K562 (cell line): ENCODE measurements around the gene COL4A1. TPM values are rescaled to one million over a fixed set of nuclear protein-coding genes. Genes with fewer than 3 reads are reported as not detected.

Experiments used
- FOS ChIP-seq: IDR thresholded peaks from 3 replicates; pipeline ENCODE4 v1.6.1; 2011; ENCODE audit not compliant: insufficient read length; ENCODE audit errors: extremely low read depth
- HIVEP1 ChIP-seq: fragments of 250-450 bp; sonication (Bioruptor Pico); IDR thresholded peaks from 2 replicates; pipeline ENCODE4 v1.4.0; 2020; ENCODE audit warnings: mild to moderate bottlenecking
- KAT7 ChIP-seq: sonication (generic); formaldehyde crosslinking; IDR thresholded peaks from 2 replicates; pipeline ENCODE4 v1.8.0; 2022; ENCODE audit warnings: missing genetic modification reagents, mild to moderate bottlenecking, borderline replicate concordance
- NFRKB ChIP-seq: fragments of 450-650 bp; IDR thresholded peaks from 2 replicates; pipeline ENCODE4 v1.6.1; 2016; ENCODE audit warnings: low read depth
- PRPF4 ChIP-seq: fragments of 200-400 bp; formaldehyde crosslinking; IDR thresholded peaks from one replicate; pipeline ENCODE4 v1.6.1; 2017; ENCODE audit warnings: low read length, low read depth, mild to moderate bottlenecking; ENCODE audit not compliant: insufficient read depth, poor library complexity, severe bottlenecking
- THAP7 ChIP-seq: fragments of 250-450 bp; sonication (Bioruptor Pico); IDR thresholded peaks from 2 replicates; pipeline ENCODE4 v1.5.0; 2021
- ZNF764 ChIP-seq: fragments of 250-450 bp; sonication (Bioruptor Pico); IDR thresholded peaks from 2 replicates; pipeline ENCODE4 v1.4.0; 2020; ENCODE audit warnings: low read depth, mild to moderate bottlenecking, moderate library complexity
- polyA plus RNA-seq, 8 experiments: library from polyadenylated mRNA; depleted of rRNA in 4 of 8; stranded (reverse) in 5 of 8; unstranded in 3 of 8; fragments of >200 nt; fragmentation: Nextera tagmentation in 2 of 8; fragmentation: Illumina TruSeq in 1 of 8; extraction: Ambion mirVana in 2 of 8; extraction: Trizol in 1 of 8; gene quantifications; 2 replicates each; pipeline versions ENCODE4 v1.2.1 to v1.2.3, GENCODE V29; 2011 to 2014; ENCODE audit warnings: inconsistent platforms in 1 of 8, missing spikeins in 1 of 8
- total RNA-seq, 7 experiments: library from RNA; depleted of rRNA in 6 of 7; stranded (reverse); fragments of >200 nt in 6 of 7; fragmentation: Illumina TruSeq in 2 of 7; extraction: Trizol in 2 of 7; gene quantifications; 2 replicates each; pipeline versions ENCODE4 v1.2.1 to v1.2.3, GENCODE V29; 2011 to 2021; ENCODE audit warnings: low replicate concordance in 1 of 7
- TF ChIP-seq, protein P1 (sequence below): fragments of 450-650 bp; IDR thresholded peaks from 2 replicates; pipeline ENCODE4 v1.6.1; 2018; ENCODE audit not compliant: partially characterized antibody
- TF ChIP-seq, protein P2 (sequence below): sonication (generic); formaldehyde crosslinking; IDR thresholded peaks from 2 replicates; pipeline ENCODE4 v1.4.0; 2020; ENCODE audit warnings: mild to moderate bottlenecking, missing genetic modification reagents

COL4A1 gene
- total and polyA plus RNA-seq, 9 of the 15 experiments (the other 6 are each of a cell fraction or from before 2014, with no cell fraction given): 0.35 TPM; not detected in 8

DNA sequence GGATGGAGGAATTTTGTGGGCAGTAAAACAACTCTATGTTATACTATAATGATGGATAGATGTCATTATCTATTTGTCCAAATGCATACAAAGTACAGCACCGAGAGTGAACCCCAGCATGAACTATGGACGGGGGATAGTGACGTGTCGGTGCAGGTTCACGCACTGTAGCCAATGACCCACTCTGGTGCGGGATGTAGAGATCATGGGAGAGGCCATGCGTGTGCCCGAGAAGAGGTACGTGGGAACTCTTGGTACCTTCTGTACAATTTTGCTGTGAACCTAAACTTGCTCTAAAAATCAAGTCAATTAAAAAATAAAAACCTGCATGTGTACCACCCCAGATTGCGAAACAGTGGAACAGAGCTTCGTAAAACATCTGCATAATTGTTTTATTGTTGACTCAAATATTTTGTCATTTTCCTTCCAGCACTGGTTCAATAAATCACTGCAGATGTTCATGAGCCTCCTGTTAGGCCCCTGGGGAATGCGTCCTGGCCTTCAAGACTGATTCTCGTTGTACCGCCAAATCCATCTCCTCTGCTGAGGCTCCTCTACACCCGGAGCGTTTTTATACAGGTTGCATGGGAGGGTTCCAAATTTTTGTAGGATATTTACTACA, 30.9 kb downstream of the COL4A1 start (continued):
- TF ChIP-seq, protein P1, sequence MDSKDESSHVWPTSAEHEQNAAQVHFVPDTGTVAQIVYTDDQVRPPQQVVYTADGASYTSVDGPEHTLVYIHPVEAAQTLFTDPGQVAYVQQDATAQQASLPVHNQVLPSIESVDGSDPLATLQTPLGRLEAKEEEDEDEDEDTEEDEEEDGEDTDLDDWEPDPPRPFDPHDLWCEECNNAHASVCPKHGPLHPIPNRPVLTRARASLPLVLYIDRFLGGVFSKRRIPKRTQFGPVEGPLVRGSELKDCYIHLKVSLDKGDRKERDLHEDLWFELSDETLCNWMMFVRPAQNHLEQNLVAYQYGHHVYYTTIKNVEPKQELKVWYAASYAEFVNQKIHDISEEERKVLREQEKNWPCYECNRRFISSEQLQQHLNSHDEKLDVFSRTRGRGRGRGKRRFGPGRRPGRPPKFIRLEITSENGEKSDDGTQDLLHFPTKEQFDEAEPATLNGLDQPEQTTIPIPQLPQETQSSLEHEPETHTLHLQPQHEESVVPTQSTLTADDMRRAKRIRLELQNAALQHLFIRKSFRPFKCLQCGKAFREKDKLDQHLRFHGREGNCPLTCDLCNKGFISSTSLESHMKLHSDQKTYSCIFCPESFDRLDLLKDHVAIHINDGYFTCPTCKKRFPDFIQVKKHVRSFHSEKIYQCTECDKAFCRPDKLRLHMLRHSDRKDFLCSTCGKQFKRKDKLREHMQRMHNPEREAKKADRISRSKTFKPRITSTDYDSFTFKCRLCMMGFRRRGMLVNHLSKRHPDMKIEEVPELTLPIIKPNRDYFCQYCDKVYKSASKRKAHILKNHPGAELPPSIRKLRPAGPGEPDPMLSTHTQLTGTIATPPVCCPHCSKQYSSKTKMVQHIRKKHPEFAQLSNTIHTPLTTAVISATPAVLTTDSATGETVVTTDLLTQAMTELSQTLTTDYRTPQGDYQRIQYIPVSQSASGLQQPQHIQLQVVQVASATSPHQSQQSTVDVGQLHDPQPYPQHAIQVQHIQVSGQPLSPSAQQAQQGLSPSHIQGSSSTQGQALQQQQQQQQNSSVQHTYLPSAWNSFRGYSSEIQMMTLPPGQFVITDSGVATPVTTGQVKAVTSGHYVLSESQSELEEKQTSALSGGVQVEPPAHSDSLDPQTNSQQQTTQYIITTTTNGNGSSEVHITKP: no peak
- TF ChIP-seq, protein P2, sequence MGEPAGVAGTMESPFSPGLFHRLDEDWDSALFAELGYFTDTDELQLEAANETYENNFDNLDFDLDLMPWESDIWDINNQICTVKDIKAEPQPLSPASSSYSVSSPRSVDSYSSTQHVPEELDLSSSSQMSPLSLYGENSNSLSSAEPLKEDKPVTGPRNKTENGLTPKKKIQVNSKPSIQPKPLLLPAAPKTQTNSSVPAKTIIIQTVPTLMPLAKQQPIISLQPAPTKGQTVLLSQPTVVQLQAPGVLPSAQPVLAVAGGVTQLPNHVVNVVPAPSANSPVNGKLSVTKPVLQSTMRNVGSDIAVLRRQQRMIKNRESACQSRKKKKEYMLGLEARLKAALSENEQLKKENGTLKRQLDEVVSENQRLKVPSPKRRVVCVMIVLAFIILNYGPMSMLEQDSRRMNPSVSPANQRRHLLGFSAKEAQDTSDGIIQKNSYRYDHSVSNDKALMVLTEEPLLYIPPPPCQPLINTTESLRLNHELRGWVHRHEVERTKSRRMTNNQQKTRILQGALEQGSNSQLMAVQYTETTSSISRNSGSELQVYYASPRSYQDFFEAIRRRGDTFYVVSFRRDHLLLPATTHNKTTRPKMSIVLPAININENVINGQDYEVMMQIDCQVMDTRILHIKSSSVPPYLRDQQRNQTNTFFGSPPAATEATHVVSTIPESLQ (CRISPR knock-in tag): no peak
- no peak for TF ChIP-seq KAT7 (CRISPR knock-in tag)
- no peak for TF ChIP-seq PRPF4
- no peak for TF ChIP-seq ZNF764 (CRISPR knock-in tag)
- no peak for TF ChIP-seq THAP7 (CRISPR knock-in tag)
- TF ChIP-seq NFRKB: no peak
- no peak for TF ChIP-seq FOS
- no peak for TF ChIP-seq HIVEP1 (CRISPR knock-in tag)
